Keratinocyte (primary cell): Measurements from ENCODE around the gene PDE3A. TPM values are rescaled to one million over a fixed set of nuclear protein-coding genes. Genes with fewer than 3 reads are reported as not detected.

Experiments
- DNase-seq: peaks from one replicate; pipeline ENCODE4 v3.0.0-alpha.2; 2011; ENCODE audit warnings: low read depth, missing footprints, low spot score
- FAIRE-seq: peaks from 2 replicates; lab custom pipeline; 2011; peaks lifted over from hg19 to GRCh38; lab: Jason Lieb, UNC
- H2AFZ ChIP-seq: 2 replicates; pipeline ENCODE4 v1.6.0; 2012; ENCODE audit warnings: low read length, control low read depth, inconsistent platforms; ENCODE audit not compliant: control insufficient read depth
- H3K27ac ChIP-seq: 2 replicates; pipeline ENCODE4 v1.5.1; 2011; ENCODE audit warnings: low read length; ENCODE audit not compliant: control insufficient read depth, insufficient read depth
- H3K27me3 ChIP-seq: 3 replicates; pipeline ENCODE4 v1.6.0; 2011; ENCODE audit warnings: low read length; ENCODE audit not compliant: control insufficient read depth, insufficient read depth; ENCODE audit errors: extremely low read depth
- H3K36me3 ChIP-seq, 2 experiments: 2 replicates in 1 of 2; 3 replicates in 1 of 2; pipeline ENCODE4 v1.5.1; 2011; ENCODE audit warnings: low read length in 2 of 2, mild to moderate bottlenecking in 1 of 2; ENCODE audit not compliant: control insufficient read depth in 2 of 2, insufficient read depth in 2 of 2; ENCODE audit errors: extremely low read depth in 1 of 2
- H3K4me1 ChIP-seq: 3 replicates; pipeline ENCODE4 v1.5.1; 2011; ENCODE audit warnings: low read length; ENCODE audit not compliant: control insufficient read depth, insufficient read depth; ENCODE audit errors: extremely low read depth
- H3K4me2 ChIP-seq: 3 replicates; pipeline ENCODE4 v1.6.0; 2011; ENCODE audit warnings: low read depth, low read length; ENCODE audit not compliant: control insufficient read depth, insufficient read depth; ENCODE audit errors: extremely low read depth
- H3K4me3 ChIP-seq, 3 experiments: fragments of 200-600 bp in 1 of 3; sonication (generic) in 1 of 3; 2 replicates in 2 of 3; 3 replicates in 1 of 3; pipeline ENCODE4 v1.5.1; 2011 to 2016; ENCODE audit warnings: low read length in 3 of 3, mild to moderate bottlenecking in 3 of 3, control low read depth in 2 of 3, inconsistent platforms in 1 of 3, low read depth in 1 of 3, mixed read lengths in 1 of 3, mixed run types in 1 of 3, moderate library complexity in 1 of 3; ENCODE audit not compliant: control insufficient read depth in 2 of 3, insufficient read depth in 2 of 3; ENCODE audit errors: extremely low read depth in 1 of 3
- H3K79me2 ChIP-seq: 2 replicates; pipeline ENCODE4 v1.6.0; 2012; ENCODE audit warnings: low read length; ENCODE audit not compliant: control insufficient read depth, insufficient read depth
- H3K9ac ChIP-seq: 3 replicates; pipeline ENCODE4 v1.6.0; 2011; ENCODE audit warnings: low read length; ENCODE audit not compliant: control insufficient read depth, insufficient read depth; ENCODE audit errors: extremely low read depth
- H3K9me1 ChIP-seq: 3 replicates; pipeline ENCODE4 v1.6.0; 2011; ENCODE audit warnings: low read length; ENCODE audit not compliant: control insufficient read depth, insufficient read depth; ENCODE audit errors: extremely low read depth
- H3K9me3 ChIP-seq: 2 replicates; pipeline ENCODE4 v1.5.1; 2012; ENCODE audit warnings: low read depth, low read length; ENCODE audit not compliant: control insufficient read depth
- H4K20me1 ChIP-seq: 3 replicates; pipeline ENCODE4 v1.6.0; 2011; ENCODE audit warnings: low read length; ENCODE audit not compliant: control insufficient read depth, insufficient read depth; ENCODE audit errors: extremely low read depth
- EZH2 ChIP-seq: IDR thresholded peaks from one replicate; pipeline ENCODE4 v1.6.1; 2012; ENCODE audit warnings: inconsistent platforms, mild to moderate bottlenecking, low read length, moderate library complexity
- dilution Hi-C: fragments of 300-500 bp; cut with MboI; formaldehyde crosslinking; loops from one replicate; pipeline ENCODE4 v1.7.0; 2020; ENCODE audit warnings: low sequenced_read_pairs; ENCODE audit not compliant: extremely low pct_ligation_motif_present
- polyA plus RNA-seq, 5 experiments: library from polyadenylated mRNA; depleted of rRNA in 3 of 5; stranded (reverse) in 3 of 5; stranded (forward) in 1 of 5; unstranded in 1 of 5; fragments of >200 nt; gene quantifications; 1 replicate in 1 of 5; 2 replicates in 3 of 5; 3 replicates in 1 of 5; pipeline versions ENCODE4 v1.2.1 to v1.2.3, GENCODE V29; 2011 to 2012; ENCODE audit warnings: missing spikeins in 2 of 5, low read depth in 1 of 5, low replicate concordance in 1 of 5
- TF ChIP-seq, protein P1 (sequence below), 3 experiments: IDR thresholded peaks in 1 of 3; conservative IDR thresholded peaks in 1 of 3; optimal IDR thresholded peaks in 1 of 3; 2 replicates in 2 of 3; 3 replicates in 1 of 3; pipeline versions ENCODE3 to v1.5.1; 2011; ENCODE audit warnings: low read length in 3 of 3, mild to moderate bottlenecking in 3 of 3, moderate library complexity in 2 of 3, control low read depth in 1 of 3, inconsistent platforms in 1 of 3; ENCODE audit not compliant: insufficient read depth in 2 of 3; ENCODE audit errors: extremely low read depth in 1 of 3

PDE3A gene
- polyA plus RNA-seq, 1 donor (not counting 4 experiments of a cell fraction or from before 2014, with no cell fraction given), result 0.01 TPM

DNA sequence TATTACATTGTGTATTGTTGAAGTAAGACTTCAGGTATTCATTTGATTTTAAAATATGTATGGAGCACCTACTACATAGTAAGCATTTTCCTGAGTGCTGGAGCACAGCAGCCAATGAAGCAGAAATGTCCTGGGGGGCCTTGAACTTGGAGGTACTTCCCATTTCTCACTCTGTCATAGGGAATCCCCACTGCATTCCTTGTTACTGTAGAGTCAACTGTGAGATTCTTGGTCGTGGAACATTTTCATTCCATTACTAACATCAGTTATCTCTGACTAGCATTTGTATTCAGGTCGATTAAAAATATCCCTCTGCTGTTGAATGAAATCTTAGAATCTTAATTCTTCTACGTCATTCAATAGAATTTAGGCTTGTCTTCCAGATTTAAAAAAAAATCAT lies 66.7 kb downstream of the PDE3A start:
- H3K27me3 ChIP-seq, result no peaks in the 10 kb centered on the region
- no peak overlapping the region for H2AFZ ChIP-seq
- no peaks in the 10 kb centered on the region for H3K36me3 ChIP-seq
- no peaks in the 10 kb centered on the region for H4K20me1 ChIP-seq
- no peak overlapping the region for H3K4me3 ChIP-seq
- no peaks in the 10 kb centered on the region for H3K4me1 ChIP-seq
- H3K79me2 ChIP-seq, result no peaks in the 10 kb centered on the region
- H3K9me3 ChIP-seq, result no peaks in the 10 kb centered on the region
- FAIRE-seq, result no peak
- no peaks in the 10 kb centered on the region for H3K9me1 ChIP-seq
- H3K27ac ChIP-seq, result no peak overlapping the region
- TF ChIP-seq, protein P1, sequence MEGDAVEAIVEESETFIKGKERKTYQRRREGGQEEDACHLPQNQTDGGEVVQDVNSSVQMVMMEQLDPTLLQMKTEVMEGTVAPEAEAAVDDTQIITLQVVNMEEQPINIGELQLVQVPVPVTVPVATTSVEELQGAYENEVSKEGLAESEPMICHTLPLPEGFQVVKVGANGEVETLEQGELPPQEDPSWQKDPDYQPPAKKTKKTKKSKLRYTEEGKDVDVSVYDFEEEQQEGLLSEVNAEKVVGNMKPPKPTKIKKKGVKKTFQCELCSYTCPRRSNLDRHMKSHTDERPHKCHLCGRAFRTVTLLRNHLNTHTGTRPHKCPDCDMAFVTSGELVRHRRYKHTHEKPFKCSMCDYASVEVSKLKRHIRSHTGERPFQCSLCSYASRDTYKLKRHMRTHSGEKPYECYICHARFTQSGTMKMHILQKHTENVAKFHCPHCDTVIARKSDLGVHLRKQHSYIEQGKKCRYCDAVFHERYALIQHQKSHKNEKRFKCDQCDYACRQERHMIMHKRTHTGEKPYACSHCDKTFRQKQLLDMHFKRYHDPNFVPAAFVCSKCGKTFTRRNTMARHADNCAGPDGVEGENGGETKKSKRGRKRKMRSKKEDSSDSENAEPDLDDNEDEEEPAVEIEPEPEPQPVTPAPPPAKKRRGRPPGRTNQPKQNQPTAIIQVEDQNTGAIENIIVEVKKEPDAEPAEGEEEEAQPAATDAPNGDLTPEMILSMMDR (optimal IDR thresholded peaks at IDR 0.05 in 1 of 3, IDR thresholded peaks at IDR 0.05 in 1 of 3, conservative IDR thresholded peaks at IDR 0.05 in 1 of 3; ENCODE audit: extremely low read depth in 1 of 3, insufficient read depth in 2 of 3, low read length in 3 of 3), result no peak
- TF ChIP-seq EZH2, result no peak
- no peak overlapping the region for H3K9ac ChIP-seq
- DNase-seq, result no peak
- dilution Hi-C loops, result no loop called here
- H3K4me2 ChIP-seq, result no peak overlapping the region

DNA sequence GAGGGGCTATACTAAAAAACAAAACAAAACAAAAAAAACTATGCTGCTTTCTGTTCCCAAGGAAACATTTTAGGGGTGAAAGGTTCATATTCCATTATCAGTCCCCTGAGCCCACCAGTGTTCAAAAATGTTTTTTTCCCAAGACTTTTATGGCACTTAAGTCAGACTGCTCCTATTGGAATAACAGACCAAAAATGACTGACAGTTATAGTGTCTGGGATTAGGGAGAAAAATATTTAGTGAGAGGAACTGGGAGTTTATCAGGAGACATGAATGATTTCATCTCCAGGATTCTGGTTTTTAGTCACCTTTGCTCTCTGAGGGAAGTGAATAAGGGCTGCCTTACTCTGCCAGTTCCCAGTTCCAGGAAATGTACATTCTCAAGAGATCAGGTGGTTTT lies 68.0 kb downstream of the PDE3A start:
- no peaks in the 10 kb centered on the region for H3K36me3 ChIP-seq
- H3K79me2 ChIP-seq, result no peaks in the 10 kb centered on the region
- no peak for DNase-seq
- dilution Hi-C loops, result no loop called here
- no peak overlapping the region for H3K4me3 ChIP-seq
- no peak for TF ChIP-seq EZH2
- TF ChIP-seq, protein P1 (optimal IDR thresholded peaks at IDR 0.05 in 1 of 3, IDR thresholded peaks at IDR 0.05 in 1 of 3, conservative IDR thresholded peaks at IDR 0.05 in 1 of 3; ENCODE audit: extremely low read depth in 1 of 3, insufficient read depth in 2 of 3, low read length in 3 of 3), result no peak
- no peak overlapping the region for H3K9ac ChIP-seq
- no peaks in the 10 kb centered on the region for H3K9me3 ChIP-seq
- FAIRE-seq, result no peak
- H3K27ac ChIP-seq, result no peak overlapping the region
- no peaks in the 10 kb centered on the region for H4K20me1 ChIP-seq
- H2AFZ ChIP-seq, result no peak overlapping the region
- no peaks in the 10 kb centered on the region for H3K4me1 ChIP-seq
- no peaks in the 10 kb centered on the region for H3K27me3 ChIP-seq
- no peak overlapping the region for H3K4me2 ChIP-seq
- no peaks in the 10 kb centered on the region for H3K9me1 ChIP-seq
